Activated CD4-positive, alpha-beta T cell treated with anti-CD3 and anti-CD28 coated beads, Interleukin-2, amount 50 U/mL, for 16 hours (primary cell): ENCODE data around the gene MAP6D1.

Source experiments
- DNase-seq: peaks from one replicate; pipeline ENCODE4 v3.0.0-alpha.2; 2020

Gene MAP6D1

DNA sequence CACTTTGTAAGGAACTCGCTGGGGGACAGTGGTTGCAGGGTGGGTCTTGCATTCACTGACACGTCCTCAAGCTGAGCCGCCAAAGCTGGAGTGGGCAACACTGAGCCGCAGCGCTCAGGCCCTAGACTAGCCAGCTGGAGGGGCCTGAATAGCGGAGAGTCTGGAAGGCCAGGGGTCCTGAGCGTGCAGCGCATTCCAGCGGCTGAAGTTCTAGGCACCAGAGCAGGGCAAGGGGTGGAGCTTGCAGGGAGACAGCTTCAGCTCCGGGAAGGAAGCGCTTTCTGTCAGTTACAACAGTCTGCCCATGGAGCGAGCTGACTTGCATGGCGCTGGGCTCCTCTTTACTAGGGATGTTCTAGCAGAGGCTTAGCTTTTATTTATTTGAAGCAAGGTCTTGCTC, 2.7 kb downstream of the MAP6D1 start:
- no peak for DNase-seq

- DNase-seq = no peak
Measured at GRCh38 chr3:183819831-183820230, 5.5 kb downstream of the MAP6D1 start.

DNA sequence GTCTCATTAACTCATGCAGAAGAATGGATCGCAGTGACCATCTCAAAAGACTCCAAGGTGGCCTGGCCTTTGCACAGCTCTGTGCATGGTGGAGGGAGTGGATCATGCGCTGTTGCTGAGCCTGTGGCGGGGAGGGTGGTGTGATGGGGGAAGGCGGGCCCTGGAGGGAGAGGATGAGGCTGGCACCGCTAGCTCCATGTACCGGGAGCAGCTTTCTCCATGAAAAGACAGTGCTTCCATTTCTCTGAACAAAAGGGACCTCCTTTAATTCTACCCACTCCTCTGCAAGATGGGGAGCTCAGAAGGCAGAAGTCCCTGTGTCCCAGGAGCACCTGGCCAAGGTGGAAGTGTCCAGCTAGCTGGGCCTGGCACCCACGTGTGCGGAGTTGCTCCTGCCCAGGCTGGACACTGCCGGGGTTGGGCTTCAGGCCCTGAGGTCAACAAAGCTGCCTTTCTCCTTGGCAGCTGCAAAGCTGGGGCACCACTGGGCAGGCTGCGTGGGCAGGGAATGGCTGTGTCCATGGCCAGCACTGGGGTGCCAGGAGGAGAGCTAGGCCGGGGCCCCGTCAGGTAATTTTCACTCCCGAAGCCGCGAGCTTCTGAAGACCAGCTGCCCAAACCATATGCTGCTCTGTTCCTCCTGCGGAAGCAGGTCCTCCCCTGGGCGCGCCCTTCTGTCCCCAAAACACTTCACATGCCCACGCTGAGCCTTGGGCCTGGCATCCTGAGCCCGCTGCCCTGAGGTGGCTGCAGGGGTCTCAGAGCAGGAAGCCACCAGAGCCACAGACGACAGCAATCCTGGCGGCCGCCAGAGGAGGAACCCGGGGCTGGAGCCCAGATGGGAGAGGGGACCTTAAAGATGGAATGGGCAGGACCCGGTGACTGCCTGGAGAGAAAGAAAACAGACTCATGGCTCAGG, 6.4 kb downstream of the MAP6D1 start:
- DNase-seq = no peak

DNA sequence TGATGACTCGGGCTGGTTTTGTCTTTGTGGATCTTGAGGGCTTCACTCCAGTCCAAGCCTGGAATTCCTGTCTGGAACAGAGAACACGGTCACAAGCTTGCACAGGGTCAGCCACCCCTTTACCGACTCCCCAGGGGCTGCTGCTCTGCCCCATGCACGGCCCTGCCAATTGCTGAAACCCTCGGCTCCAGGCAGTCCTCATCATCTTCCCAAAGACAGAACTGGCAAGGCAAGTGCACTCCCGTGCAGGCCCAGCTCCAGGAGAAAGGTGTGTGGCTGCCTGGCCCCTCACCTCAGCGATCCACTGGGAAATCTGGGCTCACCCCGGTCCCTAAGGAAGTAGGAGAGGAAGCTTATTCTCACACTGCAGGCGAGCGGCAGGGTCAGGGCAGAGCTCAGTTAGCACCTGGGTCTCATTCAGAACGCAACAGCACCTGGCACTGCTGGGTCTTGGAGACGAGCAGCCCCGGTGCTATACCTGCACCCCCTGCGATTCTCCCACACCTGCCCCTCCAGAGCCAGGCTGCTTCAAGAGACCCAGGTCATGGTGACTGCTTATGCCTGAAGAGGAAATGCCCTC, 7.2 kb downstream of the MAP6D1 start:
- DNase-seq = no peak

GRCh38 chr3:183817639-183818038, 7.7 kb downstream of the MAP6D1 start:
- no peak for DNase-seq

- DNase-seq = no peak
Measured at GRCh38 chr3:183816681-183817510, 8.5 kb downstream of the MAP6D1 start.

DNA sequence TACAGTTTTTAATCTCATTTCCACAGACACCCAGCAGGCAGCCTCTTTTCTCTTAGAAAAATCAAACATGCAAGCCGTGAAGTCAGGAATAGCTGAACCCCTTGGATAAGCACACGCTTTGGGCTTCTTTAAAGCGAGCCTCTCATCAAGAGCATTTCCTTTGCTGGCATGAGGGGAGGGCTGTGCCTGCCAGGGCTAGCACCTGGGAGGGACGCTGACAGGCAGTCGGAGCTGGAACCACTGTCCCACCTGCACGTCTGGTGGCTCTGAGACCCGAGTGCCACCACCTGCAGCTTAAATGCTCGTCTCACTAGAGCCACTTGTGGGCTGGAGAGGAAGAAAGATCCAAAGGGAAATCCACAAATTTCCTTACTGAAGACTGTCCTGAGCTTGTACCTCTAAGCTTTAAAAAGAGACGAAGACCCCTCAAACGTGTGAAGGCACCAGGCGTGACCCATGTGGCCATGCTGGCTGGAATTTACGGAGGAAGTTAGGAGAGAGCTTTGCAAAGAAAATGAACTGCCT, 9.4 kb downstream of the MAP6D1 start:
- DNase-seq = no peak

- DNase-seq = no peak
Measured at GRCh38 chr3:183815563-183815940, 9.8 kb downstream of the MAP6D1 start.

- DNase-seq = no peak
Measured at GRCh38 chr3:183814240-183814639, 11.1 kb downstream of the MAP6D1 start.

DNA sequence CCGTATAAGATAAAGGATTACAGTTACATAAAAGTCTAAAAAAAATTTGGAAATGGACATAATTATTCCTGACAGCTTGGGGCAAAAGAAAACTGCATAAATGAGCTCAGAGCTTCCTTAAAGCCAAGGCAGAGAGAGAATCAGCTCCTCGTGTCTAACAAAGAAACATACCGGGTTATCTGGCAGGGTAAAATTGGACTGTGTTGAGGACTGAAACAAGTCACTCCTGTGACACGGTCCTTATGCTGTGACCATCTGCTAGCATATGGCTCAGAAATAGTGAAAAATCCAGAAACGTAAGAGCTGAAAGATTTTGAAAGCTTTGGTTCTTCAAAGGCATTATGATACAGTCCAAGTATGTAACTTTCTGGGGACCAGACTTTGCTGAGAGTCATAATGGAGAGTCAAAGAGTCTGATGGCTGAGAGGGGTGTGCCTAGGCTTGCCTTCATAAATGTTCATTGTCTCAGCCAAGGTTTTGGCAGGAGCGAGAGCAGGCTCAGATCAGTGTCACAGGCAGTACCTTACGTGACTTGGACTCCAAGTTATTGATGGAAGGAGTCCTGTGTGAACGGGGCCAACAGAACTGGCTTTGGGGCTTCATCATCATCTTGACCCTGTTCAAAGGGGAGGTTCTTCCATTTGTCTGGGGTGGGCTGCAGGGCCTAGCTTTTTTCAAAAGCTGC, 12.5 kb downstream of the MAP6D1 start:
- DNase-seq = no peak

DNA sequence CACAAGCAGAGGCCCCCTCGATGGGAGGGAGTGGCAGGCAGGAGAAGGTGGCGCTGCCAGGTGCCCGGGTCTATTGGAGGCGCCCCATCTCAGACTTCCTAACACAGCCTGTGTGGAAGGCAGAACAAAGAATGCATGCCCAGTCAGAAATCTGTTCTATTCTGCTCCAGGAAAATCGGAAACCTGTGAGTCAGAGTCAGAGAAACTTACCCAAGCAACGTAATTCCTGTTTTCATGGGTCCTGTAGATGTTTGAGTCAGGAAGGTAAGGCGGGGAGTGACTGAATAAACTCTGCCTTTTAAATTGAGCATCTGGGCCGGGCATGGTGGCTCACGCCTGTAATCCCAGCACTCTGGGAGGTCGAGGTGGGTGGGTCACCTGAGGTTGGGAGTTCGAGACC, 13.7 kb downstream of the MAP6D1 start:
- DNase-seq = no peak

- no peak for DNase-seq
Measured at GRCh38 chr3:183810643-183811594, 14.5 kb downstream of the MAP6D1 start.

DNA sequence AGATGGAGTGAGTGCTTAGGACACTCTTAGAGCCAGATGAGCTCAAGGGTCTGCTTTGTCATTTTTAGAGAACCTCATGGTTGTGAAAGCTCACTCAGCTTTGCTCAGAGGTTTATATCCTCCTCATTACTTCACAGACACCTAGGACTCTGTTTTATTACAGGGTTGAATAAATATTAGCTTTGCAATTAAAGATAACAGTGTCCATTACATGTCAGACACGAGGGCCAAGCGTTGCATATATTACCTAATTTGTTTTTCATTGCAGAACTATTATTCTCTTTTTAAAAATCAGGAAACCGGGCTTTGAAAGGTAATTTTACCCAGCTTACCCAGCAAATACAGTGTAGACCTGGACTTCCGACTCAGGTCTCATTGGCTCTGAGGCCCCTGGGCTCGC, 16.1 kb downstream of the MAP6D1 start:
- DNase-seq = no peak

- no peak for DNase-seq
Measured at GRCh38 chr3:183808355-183808754, 17.0 kb downstream of the MAP6D1 start.

DNA sequence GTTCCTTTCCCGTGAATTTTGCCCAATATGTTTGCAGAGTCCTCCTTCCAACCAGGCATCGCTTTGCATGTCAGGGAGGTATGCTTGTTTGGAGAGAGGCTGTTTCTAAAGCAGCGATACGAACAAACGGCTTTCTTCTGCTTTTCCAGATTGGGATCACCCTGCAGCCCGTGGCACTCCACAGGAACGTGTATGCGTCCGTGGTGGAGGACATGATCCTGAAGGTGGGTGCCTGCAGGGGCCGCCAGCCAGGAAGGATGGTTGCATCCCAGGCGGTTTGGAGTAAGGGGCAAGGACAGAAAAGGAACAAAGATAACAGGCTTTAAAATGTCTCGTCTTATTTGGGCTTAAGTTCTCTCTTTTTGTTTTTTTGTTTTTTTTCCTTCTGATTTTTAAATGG, 17.5 kb downstream of the MAP6D1 start:
- no peak for DNase-seq

DNA sequence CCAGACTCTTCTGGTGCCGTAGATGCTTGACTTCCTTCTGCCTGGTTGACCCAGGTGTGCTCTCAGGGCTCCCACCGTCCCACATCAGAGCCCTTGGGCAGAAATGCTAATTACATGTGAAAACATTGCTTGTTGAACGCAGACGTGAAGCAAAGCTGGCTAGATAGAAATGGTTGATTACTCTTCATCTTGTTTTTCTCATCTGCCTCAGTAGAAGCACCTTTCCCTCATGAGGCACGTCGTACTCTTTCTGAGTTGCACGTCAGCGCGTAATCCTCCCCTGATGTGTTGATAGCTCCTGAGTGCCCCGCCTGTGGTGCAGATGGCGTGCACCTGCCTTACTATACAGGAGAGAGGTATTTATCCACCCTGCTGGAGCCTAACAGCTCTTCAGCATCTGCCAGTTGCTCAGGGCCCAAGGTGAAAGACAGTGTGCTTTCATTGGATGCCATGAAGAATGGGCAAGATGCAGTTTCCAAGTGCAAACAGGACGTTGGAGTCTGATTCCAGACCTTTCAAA, 18.1 kb downstream of the MAP6D1 start:
- no peak for DNase-seq

GRCh38 chr3:183802989-183803388, 22.4 kb downstream of the MAP6D1 start:
- DNase-seq = no peak

GRCh38 chr3:183801601-183802000, 23.8 kb downstream of the MAP6D1 start:
- DNase-seq = no peak

DNA sequence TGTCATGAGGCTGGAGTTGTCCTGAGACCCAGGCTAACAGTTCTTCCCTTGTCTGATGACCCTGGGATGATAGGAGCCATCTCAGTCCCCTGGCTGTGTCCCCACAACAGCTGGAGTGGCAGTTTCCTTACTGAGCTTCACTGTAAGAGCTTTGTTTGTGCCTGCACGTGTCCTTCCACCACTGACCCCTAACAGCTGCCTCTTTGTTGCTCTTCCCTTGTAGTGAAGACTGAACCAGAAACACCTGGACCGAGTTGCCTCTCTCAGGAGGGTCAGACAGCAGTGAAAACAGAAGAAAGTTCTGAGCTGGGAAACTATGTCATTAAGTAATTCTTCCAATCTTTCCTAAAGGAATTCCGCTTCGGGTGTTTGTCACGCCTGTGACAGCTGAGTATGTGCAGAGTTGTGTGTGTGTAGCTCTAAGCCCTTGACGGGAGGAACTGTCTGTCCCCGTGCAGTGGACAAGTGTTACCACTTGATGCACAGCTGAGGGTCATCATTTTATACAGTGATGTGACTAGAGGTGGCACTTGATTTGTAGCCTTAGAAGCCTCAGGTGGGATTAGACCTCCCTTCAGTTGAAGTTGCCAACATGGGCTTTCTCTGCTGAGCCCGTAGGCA, 25.0 kb downstream of the MAP6D1 start:
- DNase-seq = no peak

- no peak for DNase-seq
Measured at GRCh38 chr3:183799461-183799860, 25.9 kb downstream of the MAP6D1 start.

DNA sequence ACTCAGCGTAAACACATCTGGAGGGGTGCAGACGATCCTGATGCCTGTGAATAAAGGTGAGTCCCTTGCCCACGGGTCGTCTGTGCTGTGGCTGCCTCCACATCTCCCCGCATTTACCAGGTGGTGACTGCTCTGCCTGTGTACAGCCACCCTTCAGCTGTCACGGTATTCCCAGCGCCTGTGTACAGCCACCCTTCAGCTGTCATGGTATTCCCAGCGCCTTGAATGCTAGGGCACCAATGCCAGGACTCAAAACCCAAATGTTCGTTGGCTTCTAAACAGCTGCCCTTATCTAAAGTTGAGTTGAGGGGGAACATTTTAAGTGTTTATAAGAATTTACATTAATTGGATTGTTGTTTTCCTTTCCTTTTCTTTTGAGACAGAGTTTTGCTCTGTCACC, 27.4 kb downstream of the MAP6D1 start:
- DNase-seq = no peak
